Measurements from ENCODE around the gene LGI1.

Gene LGI1

DNA sequence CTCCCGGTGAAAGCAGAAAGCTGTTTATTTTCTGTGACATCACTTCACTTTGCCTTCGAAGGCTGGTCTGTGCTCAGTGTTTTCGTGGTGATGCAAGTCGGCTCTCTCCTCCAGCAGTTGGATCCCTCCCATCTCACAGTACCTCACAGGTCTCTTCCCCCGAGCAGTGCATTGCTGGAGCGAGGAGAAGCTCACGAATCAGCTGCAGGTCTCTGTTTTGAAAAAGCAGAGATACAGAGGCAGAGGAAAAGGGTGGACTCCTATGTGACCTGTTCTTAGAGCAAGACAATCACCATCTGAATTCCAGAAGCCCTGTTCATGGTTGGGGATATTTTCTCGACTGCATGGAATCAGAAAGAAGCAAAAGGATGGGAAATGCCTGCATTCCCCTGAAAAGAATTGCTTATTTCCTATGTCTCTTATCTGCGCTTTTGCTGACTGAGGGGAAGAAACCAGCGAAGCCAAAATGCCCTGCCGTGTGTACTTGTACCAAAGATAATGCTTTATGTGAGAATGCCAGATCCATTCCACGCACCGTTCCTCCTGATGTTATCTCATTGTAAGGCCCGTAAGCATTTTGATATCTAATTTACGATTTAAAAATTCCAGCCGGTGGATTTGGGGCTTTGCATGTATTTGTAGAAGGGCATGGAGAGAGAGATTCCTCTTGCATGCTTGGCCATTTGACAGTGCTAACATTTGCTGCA is at the start of gene LGI1:
TSS of gene LGI1 (plus strand) at position 136 of the 707 bp plus-strand sequence. CDS start at position 345, 209 bp downstream.
- no peak for DNase-seq (ENCODE audit: low spot score)

DNA sequence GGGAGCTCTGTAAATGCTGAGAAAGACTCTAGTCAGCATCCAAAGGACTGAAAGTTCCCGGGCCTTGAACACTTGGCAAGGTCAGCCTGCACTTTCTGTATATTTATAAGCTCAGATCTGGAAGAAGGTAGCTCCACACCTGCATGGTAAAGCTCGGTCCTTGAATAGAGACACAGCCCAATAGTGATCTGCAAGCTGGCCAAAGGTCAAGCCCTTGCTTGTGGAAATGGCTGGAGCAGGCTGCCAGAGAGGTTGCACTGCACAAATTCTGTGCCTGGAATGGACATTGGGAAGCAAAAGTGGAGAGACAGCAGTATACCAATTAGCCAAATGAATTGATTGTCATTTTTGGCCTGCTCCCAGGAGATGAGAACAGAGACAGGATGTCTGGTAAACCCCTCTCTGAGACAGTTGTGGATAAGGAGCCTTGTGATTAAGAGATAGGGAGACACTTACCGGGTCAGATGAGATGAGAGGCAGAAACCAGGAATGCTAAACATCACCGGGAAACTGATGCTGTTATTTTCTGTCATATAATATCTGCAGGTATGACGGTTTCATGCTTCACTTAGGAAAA is 47.3 kb upstream of the LGI1 start:
- no peak for DNase-seq (ENCODE audit: low spot score)

GRCh38 chr10:93711891-93712290 is 45.8 kb upstream of the LGI1 start:
- DNase-seq (ENCODE audit: low spot score): no peak

GRCh38 chr10:93712593-93712992 is 45.1 kb upstream of the LGI1 start:
- no peak for DNase-seq (ENCODE audit: low spot score)

DNA sequence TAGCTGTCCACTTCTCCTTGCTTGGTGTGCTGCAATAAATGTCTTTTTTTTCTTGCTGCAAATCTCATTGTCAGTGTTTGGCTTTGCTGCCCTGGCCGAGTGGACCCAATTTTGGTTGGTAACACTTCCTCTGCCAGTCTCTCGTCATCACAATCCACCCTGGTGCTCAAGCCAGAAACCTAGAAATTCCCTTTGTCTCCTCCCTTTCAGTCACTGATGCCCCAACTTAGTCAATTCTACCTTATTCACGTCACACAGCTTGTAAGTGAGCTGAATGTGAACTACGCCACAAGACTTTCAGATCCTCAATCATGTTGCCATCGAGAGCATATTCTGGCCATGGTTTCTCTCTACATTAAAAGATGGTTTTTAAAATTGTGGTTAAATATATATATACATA is 42.4 kb upstream of the LGI1 start:
- no peak for DNase-seq (ENCODE audit: low spot score)

DNA sequence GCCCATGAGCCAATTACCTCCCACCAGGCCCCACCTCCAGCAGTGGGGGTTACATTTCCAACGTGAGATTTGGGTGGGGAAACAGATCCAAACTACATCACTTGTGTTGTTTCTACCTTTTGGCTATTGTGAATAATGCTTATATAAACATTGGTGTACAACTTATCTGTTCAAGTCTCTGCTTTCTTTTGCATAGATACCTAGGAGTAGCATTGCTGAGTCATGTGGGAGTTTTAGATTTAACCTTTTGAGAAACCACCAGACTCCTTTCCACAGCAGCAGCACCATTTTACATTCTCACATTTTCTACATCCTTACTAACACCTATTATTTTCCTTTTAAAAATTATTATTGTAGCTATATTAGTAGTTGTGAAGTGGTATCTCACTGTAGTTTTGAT is 41.0 kb upstream of the LGI1 start:
- no peak for DNase-seq (ENCODE audit: low spot score)

- DNase-seq (ENCODE audit: low spot score): no peak
These were observed 38.6 kb upstream of the LGI1 start for GRCh38 chr10:93718937-93719725.

GRCh38 chr10:93719901-93720300 is 37.8 kb upstream of the LGI1 start:
- no peak for DNase-seq (ENCODE audit: low spot score)

- DNase-seq (ENCODE audit: low spot score): no peak
These were observed 35.2 kb upstream of the LGI1 start for GRCh38 chr10:93722550-93722949.

DNA sequence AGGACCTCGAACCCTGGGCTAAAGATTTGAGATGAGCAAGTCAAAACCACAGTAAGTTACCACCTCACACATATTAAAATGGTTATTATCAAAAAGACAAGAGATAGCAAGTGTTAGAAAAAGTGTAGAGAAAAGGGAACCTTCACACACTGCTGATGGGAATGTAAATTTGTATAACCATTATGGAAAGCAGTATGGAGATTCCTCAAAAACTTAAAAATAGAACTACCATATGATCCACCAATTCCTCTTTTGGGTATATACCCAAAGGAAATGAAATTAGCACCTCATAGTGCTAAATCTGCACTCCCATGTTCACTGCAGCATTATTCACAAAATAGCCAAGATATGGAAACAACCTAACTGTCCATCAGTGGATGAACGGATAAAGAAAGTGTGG is 34.6 kb upstream of the LGI1 start:
- no peak for DNase-seq (ENCODE audit: low spot score)

GRCh38 chr10:93726024-93726423 is 31.7 kb upstream of the LGI1 start:
- DNase-seq (ENCODE audit: low spot score): no peak

GRCh38 chr10:93741367-93741766 is 16.4 kb upstream of the LGI1 start:
- DNase-seq (ENCODE audit: low spot score): no peak

GRCh38 chr10:93742633-93743349 is 14.9 kb upstream of the LGI1 start:
- DNase-seq (ENCODE audit: low spot score): no peak

- DNase-seq (ENCODE audit: low spot score): no peak
These were observed 12.2 kb upstream of the LGI1 start for GRCh38 chr10:93745408-93746065.

DNA sequence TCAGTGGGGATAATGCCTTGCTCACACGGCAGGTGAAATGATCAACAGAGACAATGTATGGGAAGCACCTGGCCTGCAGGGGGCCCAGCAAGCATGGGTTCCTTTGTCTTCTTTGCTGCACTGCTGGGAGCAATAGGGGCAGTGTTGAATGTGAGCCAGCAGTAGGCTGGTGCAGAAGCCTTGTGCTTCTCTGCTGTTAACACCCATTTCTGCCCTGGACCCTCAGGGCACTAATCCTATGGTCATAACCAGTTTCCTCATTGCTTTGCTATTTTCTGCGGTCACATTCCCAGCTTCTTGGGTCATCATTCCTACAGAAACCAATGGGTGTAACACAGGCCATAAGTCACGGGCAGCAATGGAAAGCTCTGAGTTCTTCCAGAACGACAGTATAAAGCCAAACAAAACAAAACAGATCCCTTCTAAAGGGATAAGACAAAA is 10.9 kb upstream of the LGI1 start:
- peak; percentile 82 for DNase-seq (ENCODE audit: low spot score)

GRCh38 chr10:93749218-93749799 is 8.4 kb upstream of the LGI1 start:
- DNase-seq (ENCODE audit: low spot score): no peak

- no peak for DNase-seq (ENCODE audit: low spot score)
These were observed 6.6 kb upstream of the LGI1 start for GRCh38 chr10:93751124-93751523.

GRCh38 chr10:93751832-93752231 is 5.9 kb upstream of the LGI1 start:
- peak; percentile 38 for DNase-seq (ENCODE audit: low spot score)

DNA sequence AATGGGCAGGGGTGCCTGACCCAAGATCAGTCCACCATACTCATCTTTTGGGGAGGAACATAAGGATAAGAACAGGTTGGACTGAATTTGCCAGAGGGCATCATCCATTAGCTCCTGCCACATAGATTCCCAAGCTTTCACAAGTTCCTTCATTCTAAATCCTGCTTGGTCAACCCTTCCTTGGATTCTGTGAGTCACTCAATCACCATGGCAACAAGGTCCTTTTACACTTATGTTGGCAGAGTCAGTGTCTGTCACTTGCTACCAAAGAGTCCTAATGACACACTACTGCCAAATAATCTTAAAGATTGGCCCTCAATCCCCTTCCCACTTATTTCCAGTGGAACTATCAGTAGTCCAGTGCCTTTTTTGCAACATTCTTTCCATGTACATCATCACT is 5.0 kb upstream of the LGI1 start:
- DNase-seq (ENCODE audit: low spot score): peak; percentile 36

DNA sequence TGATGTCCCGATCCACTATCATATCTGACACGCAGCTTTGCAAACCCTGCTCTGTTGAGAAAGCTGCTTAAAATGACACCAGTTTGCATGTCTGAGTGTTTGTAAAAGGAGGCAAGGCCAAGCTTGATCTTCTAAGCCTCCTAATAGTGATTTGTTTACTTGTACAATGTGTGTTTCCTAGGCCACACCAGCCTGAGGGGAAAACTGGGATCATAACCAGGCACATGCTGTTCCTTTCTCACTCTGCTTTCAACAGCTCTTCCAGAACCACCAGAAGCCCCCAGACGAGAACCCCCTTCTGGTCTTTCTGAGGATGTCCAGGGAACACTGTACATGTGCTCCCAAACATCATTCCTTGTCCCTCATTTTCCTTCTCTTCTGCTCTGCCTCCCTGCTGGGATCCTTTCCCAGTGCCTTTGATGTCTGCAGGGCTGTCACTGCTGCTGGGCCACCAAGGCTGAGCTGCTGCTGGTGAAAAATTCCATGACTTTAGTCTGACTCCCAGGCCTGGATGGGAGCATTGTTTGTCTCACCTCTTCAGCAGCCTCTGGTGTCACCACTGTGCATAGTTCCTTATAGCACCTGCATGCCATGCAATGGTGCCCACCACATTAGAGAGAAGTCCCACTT is 4.0 kb upstream of the LGI1 start:
- DNase-seq (ENCODE audit: low spot score): no peak

DNA sequence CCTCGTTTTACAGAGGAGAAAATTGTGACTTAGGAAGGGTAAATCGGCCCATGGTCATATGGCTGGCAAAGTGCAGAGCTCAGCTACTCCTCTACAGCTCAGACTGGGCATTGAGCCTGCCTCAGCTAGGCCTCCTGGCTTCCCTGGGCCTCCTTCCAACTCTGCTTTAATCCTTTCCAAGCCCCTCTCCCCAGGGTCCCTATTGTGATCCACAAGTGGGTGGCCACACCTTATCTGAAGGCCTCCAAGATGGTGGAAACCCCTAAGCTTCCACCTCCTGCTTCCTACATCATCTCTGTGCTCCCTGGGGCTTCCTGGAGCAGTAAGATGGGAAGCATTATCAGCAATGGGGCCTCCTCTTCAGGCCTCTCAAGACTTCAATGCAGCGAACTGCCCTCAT is 3.0 kb upstream of the LGI1 start:
- DNase-seq (ENCODE audit: low spot score): no peak

All from hepatic stellate cell (primary cell).